Measurements from ENCODE around the gene KLK12.

The KLK12 gene

DNA sequence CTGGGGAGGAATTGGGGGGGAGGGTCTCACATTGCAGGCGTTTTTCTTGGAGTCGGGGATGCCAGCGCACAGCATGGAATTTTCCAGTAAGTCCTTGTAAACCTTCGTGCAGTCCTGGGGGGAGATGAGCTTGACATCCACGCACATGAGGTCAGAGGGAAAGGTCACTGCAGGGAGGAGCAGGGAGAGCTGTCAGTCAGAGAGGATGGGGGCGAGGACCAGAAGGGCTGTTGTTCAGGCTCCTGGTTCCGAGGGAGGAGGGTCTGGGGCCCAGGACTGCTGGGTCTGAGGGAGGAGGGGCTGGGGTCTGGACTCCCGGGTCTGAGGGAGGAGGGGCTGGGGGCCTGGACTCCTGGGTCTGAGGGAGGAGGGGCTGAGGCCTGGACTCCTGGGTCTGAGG, 55.0 kb downstream of the KLK12 start:
- no peak for DNase-seq

Measured in MV-4-11 (cell line).